Transverse colon (tissue), 4 donors: Measurements from ENCODE around the gene ARHGEF11. TPM values are rescaled to one million over a fixed set of nuclear protein-coding genes. Genes with fewer than 3 reads are reported as not detected.

ENCODE experiments used
- DNase-seq: peaks from one replicate; pipeline ENCODE4 v3.0.0-alpha.2; 2019
- H3K27ac ChIP-seq, 4 donors: fragments of 200-600 bp; sonication (generic); 2 replicates each; pipeline ENCODE4 v1.5.1; 2016 to 2018; ENCODE audit warnings: inconsistent platforms in 4 of 4
- H3K27me3 ChIP-seq: fragments of 200-600 bp; sonication (generic); 2 replicates; pipeline ENCODE4 v1.5.1; 2017; ENCODE audit warnings: inconsistent platforms
- H3K36me3 ChIP-seq, 4 donors: fragments of 200-600 bp; sonication (generic); 2 replicates each; pipeline ENCODE4 v1.5.1; 2017 to 2019; ENCODE audit warnings: inconsistent platforms in 4 of 4
- H3K4me1 ChIP-seq, 4 donors: fragments of 200-600 bp; sonication (generic); 2 replicates each; pipeline ENCODE4 v1.5.1; 2017 to 2020; ENCODE audit warnings: inconsistent platforms in 4 of 4
- H3K4me3 ChIP-seq, 4 donors: fragments of 200-600 bp; sonication (generic); 1 replicate in 1 of 4; 2 replicates in 3 of 4; pipeline versions ENCODE4 v1.5.1 to v1.6.1; 2017 to 2019; ENCODE audit warnings: inconsistent platforms in 4 of 4
- H3K9me3 ChIP-seq, 2 donors: fragments of 200-600 bp; sonication (generic); 2 replicates each; pipeline ENCODE4 v1.5.1; 2017 to 2019; ENCODE audit warnings: inconsistent platforms in 2 of 2
- EP300 ChIP-seq: sonication (generic); formaldehyde crosslinking; IDR thresholded peaks from one replicate; pipeline ENCODE4 v1.6.1; 2017; ENCODE audit warnings: antibody characterized with exemption, low read depth
- POLR2A ChIP-seq: fragments of 450-650 bp; IDR thresholded peaks from one replicate; pipeline ENCODE4 v1.6.1; 2016; ENCODE audit warnings: antibody characterized with exemption, mild to moderate bottlenecking, moderate library complexity
- POLR2AphosphoS5 ChIP-seq, 3 donors: sonication (generic); formaldehyde crosslinking; IDR thresholded peaks; one replicate each; pipeline ENCODE4 v1.6.1; 2016; ENCODE audit warnings: antibody characterized with exemption in 3 of 3
- WGBS, 2 donors: methylation state at CpG; one replicate each; pipeline ENCODE4 v1.1.5; 2018; ENCODE audit warnings: low coverage in 1 of 2; 5-methylcytosine and 5-hydroxymethylcytosine counted together
- in situ Hi-C, 4 donors: fragments of 200-750 bp; cut with MboI; loops; one replicate each; pipeline versions ENCODE4 v1.15.0 to v1.15.1; 2017; ENCODE audit warnings: low sequenced_read_pairs in 3 of 4, low pct_ligation_motif_present in 1 of 4, low pct_unique_long_range_greater_than_20kb in 1 of 4
- intact Hi-C: fragments of 100-400 bp; cut with DNase I; formaldehyde crosslinking; loops from one replicate; pipeline ENCODE4 v1.15.1; 2023; ENCODE audit warnings: low total_unique reads
- total RNA-seq, 4 donors: library from RNA; depleted of rRNA; stranded (reverse); fragments of >200 nt; gene quantifications; one replicate each; pipeline ENCODE4 v1.1.0, GENCODE V29; 2016
- TF ChIP-seq, protein P1 (sequence below), 5 experiments: fragments of 200-600 bp in 3 of 5; fragments of 450-650 bp in 2 of 5; sonication (generic) in 3 of 5; IDR thresholded peaks; 1 replicate in 2 of 5; 2 replicates in 3 of 5; pipeline ENCODE4 v1.5.1; 2016 to 2017; ENCODE audit warnings: antibody characterized with exemption in 5 of 5, inconsistent platforms in 3 of 5, mild to moderate bottlenecking in 2 of 5, moderate library complexity in 1 of 5

ARHGEF11 gene
- total RNA-seq, 4 donors from 2014 or later: 52.6 to 82.8 (median 62.1) TPM

DNA sequence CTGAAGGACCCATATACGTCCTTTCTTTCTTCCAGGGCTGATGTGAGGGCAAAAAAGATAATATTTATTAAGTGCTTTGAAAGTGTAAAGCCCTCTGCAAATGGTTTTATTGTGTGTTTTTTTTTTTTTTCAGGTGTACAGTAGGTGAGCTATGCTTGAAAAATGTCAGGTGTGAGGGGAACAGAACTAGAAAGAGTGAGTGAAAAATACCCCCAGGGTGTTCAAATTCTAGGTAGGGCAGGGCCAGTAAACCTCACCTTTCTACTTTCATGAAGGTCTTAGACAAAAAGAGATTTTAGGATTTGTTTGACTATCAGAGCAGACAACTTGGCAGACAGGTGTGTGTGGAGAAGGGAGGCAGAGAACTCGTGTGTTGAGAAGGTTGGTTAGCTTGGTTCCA lies 51.3 kb downstream of the ARHGEF11 start:
- intact Hi-C loops (no loop called here), in situ Hi-C loops (no loop called here)
- Histone ChIP-seq H3K9me3 (no peaks in the 10 kb centered on the region), H3K4me3 (no peak overlapping the region), H3K27ac (peak overlapping the region; percentile 66 to 72 (median 70)), H3K27me3 (no peaks in the 10 kb centered on the region), H3K4me1 (peaks cover 0 to 33% (median 25%) of the 10 kb centered on the region in 4 donors), H3K36me3 (no peaks in the 10 kb centered on the region)
- no peak for DNase-seq
- TF ChIP-seq POLR2AphosphoS5 (IDR thresholded peaks at IDR 0.05) (no peak), POLR2A (no peak), EP300 (no peak)
- 67 to 71% methylated on average over 1 to 2 of the region's 2 CpGs for WGBS, 2 donors

DNA sequence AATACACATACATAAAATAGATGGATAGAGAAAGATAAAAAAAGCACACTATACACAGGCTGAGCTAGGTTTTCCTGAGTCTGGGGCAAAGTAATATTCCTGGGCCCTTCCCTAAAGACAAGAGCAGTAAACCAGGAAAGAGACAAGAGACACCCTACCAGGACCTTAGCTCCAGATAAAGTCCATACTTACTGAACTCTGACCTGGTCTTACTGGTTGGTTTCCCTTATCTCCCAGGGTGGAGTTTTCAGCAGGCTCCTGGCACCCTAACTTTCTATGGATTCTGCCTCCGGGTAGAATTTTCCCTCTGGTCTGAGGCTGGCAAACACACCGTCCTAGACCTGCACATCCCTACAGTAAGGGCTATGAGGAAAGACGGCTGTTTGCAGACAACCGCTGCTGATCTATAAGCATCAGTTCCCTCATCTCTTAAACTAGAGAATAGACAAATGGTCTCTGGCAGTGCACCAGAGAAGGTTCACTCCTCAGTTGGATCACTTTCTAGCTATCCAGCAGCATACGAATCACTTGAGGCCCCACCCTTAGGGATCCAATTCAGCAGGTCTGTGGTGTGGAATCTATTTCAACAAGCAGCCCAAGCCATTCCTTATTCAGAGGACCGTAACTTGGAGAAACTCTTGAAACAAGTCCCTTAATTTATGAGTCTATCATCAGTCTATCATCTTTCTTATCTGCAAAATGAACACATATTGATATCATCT lies 52.0 kb downstream of the ARHGEF11 start:
- 54 to 100% methylated on average over 1 to 6 of the region's 6 CpGs for WGBS, 2 donors
- in situ Hi-C loops: no loop called here
- H3K4me1 ChIP-seq: peaks cover 0 to 33% (median 25%) of the 10 kb centered on the region in 4 donors
- no peaks in the 10 kb centered on the region for H3K36me3 ChIP-seq
- peak overlapping the region; percentile 66 to 72 (median 70) for H3K27ac ChIP-seq
- H3K27me3 ChIP-seq: no peaks in the 10 kb centered on the region
- TF ChIP-seq, protein P1, sequence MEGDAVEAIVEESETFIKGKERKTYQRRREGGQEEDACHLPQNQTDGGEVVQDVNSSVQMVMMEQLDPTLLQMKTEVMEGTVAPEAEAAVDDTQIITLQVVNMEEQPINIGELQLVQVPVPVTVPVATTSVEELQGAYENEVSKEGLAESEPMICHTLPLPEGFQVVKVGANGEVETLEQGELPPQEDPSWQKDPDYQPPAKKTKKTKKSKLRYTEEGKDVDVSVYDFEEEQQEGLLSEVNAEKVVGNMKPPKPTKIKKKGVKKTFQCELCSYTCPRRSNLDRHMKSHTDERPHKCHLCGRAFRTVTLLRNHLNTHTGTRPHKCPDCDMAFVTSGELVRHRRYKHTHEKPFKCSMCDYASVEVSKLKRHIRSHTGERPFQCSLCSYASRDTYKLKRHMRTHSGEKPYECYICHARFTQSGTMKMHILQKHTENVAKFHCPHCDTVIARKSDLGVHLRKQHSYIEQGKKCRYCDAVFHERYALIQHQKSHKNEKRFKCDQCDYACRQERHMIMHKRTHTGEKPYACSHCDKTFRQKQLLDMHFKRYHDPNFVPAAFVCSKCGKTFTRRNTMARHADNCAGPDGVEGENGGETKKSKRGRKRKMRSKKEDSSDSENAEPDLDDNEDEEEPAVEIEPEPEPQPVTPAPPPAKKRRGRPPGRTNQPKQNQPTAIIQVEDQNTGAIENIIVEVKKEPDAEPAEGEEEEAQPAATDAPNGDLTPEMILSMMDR (IDR thresholded peaks at IDR 0.05): no peak
- peak in 2 of 3 donors; percentile 26 to 46 for TF ChIP-seq POLR2AphosphoS5 (IDR thresholded peaks at IDR 0.05)
- H3K9me3 ChIP-seq: no peaks in the 10 kb centered on the region
- no peak overlapping the region for H3K4me3 ChIP-seq
- intact Hi-C loops: no loop called here
- DNase-seq: peak; percentile 17

DNA sequence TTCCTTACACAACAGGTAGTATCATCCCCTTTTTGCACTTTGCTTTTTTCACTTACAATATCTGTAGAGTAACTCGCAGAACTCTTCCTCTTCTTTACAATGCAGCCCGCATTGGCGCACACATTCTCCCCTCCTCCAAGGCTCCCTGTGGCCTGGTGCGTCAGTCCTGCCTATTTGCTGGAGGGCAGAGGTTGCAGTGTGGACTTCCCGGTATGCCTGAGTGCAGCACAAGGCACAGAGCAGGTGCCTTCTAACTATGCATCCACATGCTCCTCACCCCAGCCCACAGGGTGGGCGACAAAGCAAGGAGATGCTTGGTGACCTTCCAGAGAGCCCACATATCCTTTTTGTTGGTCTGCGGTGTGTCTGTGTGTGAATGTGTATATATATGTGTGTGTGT lies 53.3 kb downstream of the ARHGEF11 start:
- Histone ChIP-seq H3K36me3 (no peaks in the 10 kb centered on the region), H3K27ac (peak overlapping the region in 3 of 4 donors; percentile 66 to 72 (median 71)), H3K4me3 (no peak overlapping the region), H3K4me1 (peaks cover 0 to 33% (median 25%) of the 10 kb centered on the region in 4 donors), H3K27me3 (no peaks in the 10 kb centered on the region), H3K9me3 (no peaks in the 10 kb centered on the region)
- in situ Hi-C loops: no loop called here
- TF ChIP-seq EP300 (no peak), POLR2AphosphoS5 (IDR thresholded peaks at IDR 0.05) (peak in 2 of 3 donors; percentile 14 to 41), POLR2A (no peak)
- TF ChIP-seq, protein P1 (IDR thresholded peaks at IDR 0.05): no peak
- 84 to 97% methylated on average over 4 to 7 of the region's 7 CpGs for WGBS, 2 donors
- DNase-seq: peak; percentile 20
- intact Hi-C loops: no loop called here

DNA sequence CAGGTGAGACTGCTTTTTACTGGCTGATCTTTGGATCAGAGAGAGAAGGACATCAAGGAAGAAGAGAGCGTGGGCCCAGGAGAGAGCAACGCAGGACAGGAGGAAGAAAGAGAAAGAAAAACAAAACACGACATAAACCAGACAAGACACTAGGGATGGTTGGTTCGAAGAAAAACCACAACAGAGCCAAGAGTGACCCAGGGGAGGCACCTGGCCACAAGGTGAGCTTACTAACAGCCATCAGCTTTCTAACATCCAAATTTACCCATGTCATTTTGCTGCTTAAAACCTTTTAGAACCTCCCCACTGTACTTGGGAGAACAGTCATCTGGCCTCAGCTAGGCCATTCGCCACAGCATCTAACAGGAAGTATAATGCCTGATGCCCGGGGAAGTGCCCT lies 57.8 kb downstream of the ARHGEF11 start:
- Histone ChIP-seq H3K27ac (no peak overlapping the region), H3K4me1 (peaks cover 0 to 7% (median 3%) of the 10 kb centered on the region in 4 donors), H3K36me3 (peaks cover 0 to 15% (median 6%) of the 10 kb centered on the region in 4 donors), H3K4me3 (no peak overlapping the region), H3K9me3 (no peaks in the 10 kb centered on the region), H3K27me3 (no peaks in the 10 kb centered on the region)
- 69 to 80% methylated on average over 4 to 6 of the region's 6 CpGs for WGBS, 2 donors
- intact Hi-C loops: no loop called here
- no peak for TF ChIP-seq POLR2A
- no peak for TF ChIP-seq EP300
- TF ChIP-seq, protein P1 (IDR thresholded peaks at IDR 0.05): no peak
- TF ChIP-seq POLR2AphosphoS5 (IDR thresholded peaks at IDR 0.05): no peak
- in situ Hi-C loops: no loop called here
- no peak for DNase-seq
